Suprapubic skin (tissue), 4 donors: ENCODE results near the gene BDH1. TPM values are rescaled to one million over a fixed set of nuclear protein-coding genes. Genes with fewer than 3 reads are reported as not detected.

Experiments
- DNase-seq, 2 donors: peaks; one replicate each; pipeline ENCODE4 v3.0.0-alpha.2; 2019; ENCODE audit warnings: low spot score in 2 of 2
- H3K27ac ChIP-seq: fragments of 200-600 bp; sonication (generic); one replicate; pipeline ENCODE4 v1.5.1; 2019
- H3K27me3 ChIP-seq: fragments of 200-600 bp; sonication (generic); one replicate; pipeline ENCODE4 v1.5.1; 2019
- H3K36me3 ChIP-seq: fragments of 200-600 bp; sonication (generic); one replicate; pipeline ENCODE4 v1.5.1; 2019
- H3K4me1 ChIP-seq: fragments of 200-600 bp; sonication (generic); one replicate; pipeline ENCODE4 v1.5.1; 2019
- H3K4me3 ChIP-seq: fragments of 200-600 bp; sonication (generic); one replicate; pipeline ENCODE4 v1.5.1; 2019; ENCODE audit warnings: mild to moderate bottlenecking
- H3K9me3 ChIP-seq: fragments of 200-600 bp; sonication (generic); one replicate; pipeline ENCODE4 v1.5.1; 2019
- CTCF ChIP-seq, 2 donors: fragments of 200-600 bp in 1 of 2; fragments of 450-650 bp in 1 of 2; sonication (generic) in 1 of 2; IDR thresholded peaks; one replicate each; pipeline ENCODE4 v1.5.1; 2016 to 2019; ENCODE audit warnings: antibody characterized with exemption in 2 of 2, mild to moderate bottlenecking in 1 of 2, moderate library complexity in 1 of 2
- EP300 ChIP-seq: sonication (generic); formaldehyde crosslinking; IDR thresholded peaks from one replicate; pipeline ENCODE4 v1.6.1; 2017; ENCODE audit warnings: antibody characterized with exemption
- POLR2A ChIP-seq, 2 donors: fragments of 450-650 bp; IDR thresholded peaks; one replicate each; pipeline ENCODE4 v1.6.1; 2017; ENCODE audit warnings: antibody characterized with exemption in 2 of 2, mild to moderate bottlenecking in 2 of 2, moderate library complexity in 2 of 2
- POLR2AphosphoS5 ChIP-seq, 3 donors: sonication (generic); formaldehyde crosslinking; IDR thresholded peaks; one replicate each; pipeline ENCODE4 v1.6.1; 2017; ENCODE audit warnings: antibody characterized with exemption in 3 of 3
- WGBS: methylation state at CpG from one replicate; pipeline ENCODE4 v1.1.5; 2018; 5-methylcytosine and 5-hydroxymethylcytosine counted together
- total RNA-seq, 4 donors: library from RNA; depleted of rRNA; stranded (reverse); fragments of >200 nt; gene quantifications; one replicate each; pipeline ENCODE4 v1.1.0, GENCODE V29; 2016

Gene BDH1
- total RNA-seq, 4 donors from 2014 or later: 40.7 to 70.7 (median 43.1) TPM

- WGBS: 63% methylated on average over 3 of the region's 3 CpGs
- no peaks in the 10 kb centered on the region for H3K9me3 ChIP-seq
- no peak for DNase-seq
- TF ChIP-seq EP300: no peak
- no peak for TF ChIP-seq POLR2AphosphoS5 (IDR thresholded peaks at IDR 0.05)
- H3K36me3 ChIP-seq: no peaks in the 10 kb centered on the region
- no peak overlapping the region for H3K27ac ChIP-seq
- H3K4me1 ChIP-seq: peaks cover 14% of the 10 kb centered on the region
- peaks cover 11% of the 10 kb centered on the region for H3K27me3 ChIP-seq
- no peak overlapping the region for H3K4me3 ChIP-seq
Observed at GRCh38 chr3:197559651-197560050, 3.9 kb upstream of the BDH1 start.

DNA sequence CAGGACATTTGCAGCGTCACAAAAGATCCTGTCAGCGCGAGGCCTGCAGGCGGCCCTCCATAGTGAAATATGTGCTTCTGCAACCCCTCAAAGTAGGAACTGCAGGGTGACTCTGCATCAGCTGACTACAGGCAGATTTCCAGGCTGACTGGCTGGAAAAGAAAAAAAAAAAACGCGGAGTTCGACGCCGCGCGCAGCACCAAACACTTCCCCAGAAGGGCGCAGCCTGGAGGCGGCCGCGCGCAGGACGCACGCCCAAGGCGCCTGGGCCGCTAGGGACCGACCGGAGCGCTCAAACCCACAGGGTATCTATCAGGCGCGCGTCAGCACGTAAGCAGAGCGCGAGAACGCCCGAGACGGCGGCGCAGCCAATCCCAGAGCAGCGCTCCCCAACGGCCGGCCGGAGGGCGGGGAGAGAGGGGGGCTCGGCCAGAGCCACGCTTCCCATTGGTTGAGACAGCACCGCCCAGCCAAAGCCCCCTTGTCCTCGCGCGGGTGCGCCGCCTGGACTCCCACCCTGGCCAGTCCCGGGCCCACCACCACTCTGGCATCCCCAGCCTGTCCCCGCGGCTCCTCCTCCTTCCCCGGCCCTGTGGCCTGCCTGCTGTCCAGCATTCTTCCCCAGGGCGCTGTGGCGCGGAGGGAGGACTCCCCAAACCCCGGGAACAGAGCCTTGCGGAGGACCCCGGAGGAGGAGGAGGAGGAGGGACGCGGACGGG lies 1.0 kb downstream of the BDH1 start:
- 0% methylated on average over 22 of the region's 60 CpGs for WGBS
- H3K27ac ChIP-seq: peak overlapping the region; percentile 94
- H3K36me3 ChIP-seq: no peaks in the 10 kb centered on the region
- H3K9me3 ChIP-seq: no peaks in the 10 kb centered on the region
- H3K4me3 ChIP-seq: peak overlapping the region; percentile 93
- H3K27me3 ChIP-seq: peaks cover 11% of the 10 kb centered on the region
- DNase-seq: peak; percentile 96 to 97
- TF ChIP-seq CTCF (IDR thresholded peaks at IDR 0.05) (peak; percentile 16 to 51), EP300 (no peak), POLR2AphosphoS5 (IDR thresholded peaks at IDR 0.05) (peak in 2 of 3 donors; percentile 34 to 76), POLR2A (IDR thresholded peaks at IDR 0.05) (peak; percentile 15 to 67)
- H3K4me1 ChIP-seq: peaks cover 24% of the 10 kb centered on the region

- peak overlapping the region; percentile 94 for H3K27ac ChIP-seq
- no peaks in the 10 kb centered on the region for H3K36me3 ChIP-seq
- WGBS: 31% methylated on average over 10 of the region's 10 CpGs
- peaks cover 24% of the 10 kb centered on the region for H3K4me1 ChIP-seq
- DNase-seq: no peak
- H3K27me3 ChIP-seq: peaks cover 11% of the 10 kb centered on the region
- no peak for TF ChIP-seq POLR2AphosphoS5 (IDR thresholded peaks at IDR 0.05)
- no peak for TF ChIP-seq EP300
- no peaks in the 10 kb centered on the region for H3K9me3 ChIP-seq
- peak overlapping the region; percentile 93 for H3K4me3 ChIP-seq
Observed at GRCh38 chr3:197554196-197554561, 1.6 kb downstream of the BDH1 start.

DNA sequence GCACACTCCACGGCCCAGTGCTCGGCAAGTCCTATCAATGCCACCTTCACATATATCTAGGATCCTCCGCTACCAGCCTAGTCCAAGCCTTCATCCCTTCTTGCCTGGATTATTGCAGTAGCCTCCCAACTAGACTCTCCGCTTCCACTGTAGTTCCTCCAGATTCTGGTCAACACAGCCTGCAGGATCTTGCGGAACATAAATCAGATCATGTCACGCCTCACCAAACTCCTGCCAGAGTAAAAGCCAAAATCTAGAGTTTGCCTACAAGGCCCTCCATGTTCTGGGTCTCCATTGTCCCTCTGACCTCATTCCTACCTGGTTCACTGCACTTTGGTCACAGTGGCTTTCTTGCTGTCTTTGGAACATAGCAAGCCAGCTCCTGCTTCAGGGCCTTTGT lies 3.6 kb downstream of the BDH1 start:
- WGBS: 96% methylated on average over 6 of the region's 6 CpGs
- no peak for DNase-seq
- H3K4me1 ChIP-seq: peaks cover 29% of the 10 kb centered on the region
- TF ChIP-seq POLR2A (IDR thresholded peaks at IDR 0.05) (no peak), POLR2AphosphoS5 (IDR thresholded peaks at IDR 0.05) (no peak), CTCF (IDR thresholded peaks at IDR 0.05) (no peak), EP300 (no peak)
- no peak overlapping the region for H3K4me3 ChIP-seq
- no peaks in the 10 kb centered on the region for H3K36me3 ChIP-seq
- H3K9me3 ChIP-seq: no peaks in the 10 kb centered on the region
- no peak overlapping the region for H3K27ac ChIP-seq
- H3K27me3 ChIP-seq: peaks cover 11% of the 10 kb centered on the region

- no peak for DNase-seq
- WGBS: 77% methylated on average over 8 of the region's 9 CpGs
- Histone ChIP-seq H3K9me3 (no peaks in the 10 kb centered on the region), H3K4me3 (no peak overlapping the region), H3K4me1 (peaks cover 29% of the 10 kb centered on the region), H3K27ac (no peak overlapping the region), H3K36me3 (no peaks in the 10 kb centered on the region), H3K27me3 (no peaks in the 10 kb centered on the region)
- no peak for TF ChIP-seq POLR2AphosphoS5 (IDR thresholded peaks at IDR 0.05)
- no peak for TF ChIP-seq CTCF (IDR thresholded peaks at IDR 0.05)
- TF ChIP-seq POLR2A (IDR thresholded peaks at IDR 0.05): no peak
- no peak for TF ChIP-seq EP300
Observed at GRCh38 chr3:197550489-197550888, 5.3 kb downstream of the BDH1 start.

- 82% methylated on average over 4 of the region's 6 CpGs for WGBS
- Histone ChIP-seq H3K36me3 (no peaks in the 10 kb centered on the region), H3K4me1 (peaks cover 23% of the 10 kb centered on the region), H3K27me3 (no peaks in the 10 kb centered on the region), H3K4me3 (no peak overlapping the region), H3K27ac (no peak overlapping the region), H3K9me3 (no peaks in the 10 kb centered on the region)
- DNase-seq: no peak
- TF ChIP-seq CTCF (IDR thresholded peaks at IDR 0.05) (no peak), POLR2A (IDR thresholded peaks at IDR 0.05) (no peak), POLR2AphosphoS5 (IDR thresholded peaks at IDR 0.05) (no peak), EP300 (no peak)
Observed at GRCh38 chr3:197549261-197549885, 6.4 kb downstream of the BDH1 start.
